Measurements from ENCODE around the gene ESPNL. TPM values are rescaled to one million over a fixed set of nuclear protein-coding genes. Genes with fewer than 3 reads are reported as not detected.
"Not testable (repeated sequence)": the region's sequence is repeated elsewhere in the genome, so short reads cannot be mapped to it uniquely, and the experiment has no call there.

The ESPNL gene
- total RNA-seq, 2 experiments from 2014 or later: 0.05 to 0.15 TPM

DNA sequence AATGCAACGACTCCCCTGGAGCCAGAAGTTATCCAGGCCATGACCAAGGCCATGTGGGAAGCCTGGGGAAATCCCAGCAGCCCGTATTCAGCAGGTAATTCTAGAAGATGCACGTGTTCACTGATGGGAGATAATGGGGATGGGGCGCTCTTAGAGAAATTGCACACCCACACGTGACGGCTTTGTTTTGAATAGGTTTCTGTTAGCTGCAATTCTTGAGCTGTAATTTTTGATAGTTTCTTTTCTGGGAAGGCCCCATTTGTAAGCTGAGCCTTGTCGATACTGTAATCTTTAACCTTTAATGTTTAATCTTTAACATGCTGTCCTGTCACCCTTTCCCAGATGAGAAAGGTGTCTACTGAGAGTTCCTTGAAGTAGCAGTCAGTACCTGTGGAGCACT lies 35.8 kb upstream of the ESPNL start:
- Mint-ChIP-seq H3K4me3 (no peak overlapping the region), H3K36me3 (ENCODE audit: low read depth) (peaks cover 52% of the 10 kb centered on the region), H3K27ac (no peak overlapping the region), H3K4me1 (ENCODE audit: low read depth) (peaks cover 77% of the 10 kb centered on the region), H3K9me3 (peaks cover 19% of the 10 kb centered on the region), H3K27me3 (ENCODE audit: low read depth) (no peaks in the 10 kb centered on the region)
- intact Hi-C loops (cut with micrococcal nuclease): loop anchor here (5.0 kb wide), 4 partner anchors 142 to 367 kb away; no protein-coding TSS in a partner anchor
- CTCF ChIA-PET: interaction anchor here (0.6 to 1.6 kb wide), 2 partner anchors 9 to 236 kb away, joined by 3 read pairs; no protein-coding TSS in a partner anchor
- DNase-seq: peak; percentile 15

DNA sequence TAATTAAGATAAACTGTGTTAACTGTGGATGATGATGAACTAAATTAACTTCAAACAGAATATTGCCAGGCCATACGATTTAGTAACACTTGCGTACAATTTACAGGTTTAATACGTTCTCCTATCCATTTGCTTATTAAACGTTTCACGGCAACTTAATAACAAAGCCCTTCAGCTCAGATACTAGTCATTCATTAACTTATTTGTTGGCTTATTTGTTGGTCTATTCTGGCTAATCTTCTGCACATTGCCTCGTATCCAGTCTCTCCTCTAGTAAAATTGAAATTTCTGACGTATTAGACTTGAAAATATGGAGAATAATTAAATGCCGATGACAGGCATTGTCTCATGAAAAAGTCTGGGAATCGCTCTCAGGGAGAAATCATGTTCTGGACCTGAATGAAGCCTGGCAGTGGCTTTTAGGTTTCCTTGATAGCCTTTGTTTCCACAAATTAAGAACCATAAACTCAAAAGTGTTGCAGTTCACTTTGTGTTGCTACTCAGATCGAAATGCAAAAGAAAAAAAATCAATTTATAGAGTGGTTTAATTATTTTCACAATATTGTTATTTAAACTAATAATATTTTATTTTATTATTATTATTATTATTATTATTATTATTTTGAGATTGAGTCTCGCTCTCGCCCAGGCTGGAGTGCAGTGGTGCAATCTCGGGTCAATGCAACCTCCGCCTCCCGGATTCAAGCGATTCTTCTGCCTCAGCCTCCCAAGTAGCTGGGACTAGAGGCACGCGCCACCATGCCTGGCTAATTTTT lies 34.9 kb upstream of the ESPNL start:
- Mint-ChIP-seq H3K36me3 (ENCODE audit: low read depth) (peaks cover 55% of the 10 kb centered on the region), H3K27ac (no peak overlapping the region), H3K27me3 (ENCODE audit: low read depth) (no peaks in the 10 kb centered on the region), H3K4me1 (ENCODE audit: low read depth) (peaks cover 76% of the 10 kb centered on the region), H3K9me3 (peaks cover 19% of the 10 kb centered on the region), H3K4me3 (no peak overlapping the region)
- no peak for DNase-seq
- intact Hi-C loops (cut with micrococcal nuclease): no loop called here
- CTCF ChIA-PET: no interaction called here

DNA sequence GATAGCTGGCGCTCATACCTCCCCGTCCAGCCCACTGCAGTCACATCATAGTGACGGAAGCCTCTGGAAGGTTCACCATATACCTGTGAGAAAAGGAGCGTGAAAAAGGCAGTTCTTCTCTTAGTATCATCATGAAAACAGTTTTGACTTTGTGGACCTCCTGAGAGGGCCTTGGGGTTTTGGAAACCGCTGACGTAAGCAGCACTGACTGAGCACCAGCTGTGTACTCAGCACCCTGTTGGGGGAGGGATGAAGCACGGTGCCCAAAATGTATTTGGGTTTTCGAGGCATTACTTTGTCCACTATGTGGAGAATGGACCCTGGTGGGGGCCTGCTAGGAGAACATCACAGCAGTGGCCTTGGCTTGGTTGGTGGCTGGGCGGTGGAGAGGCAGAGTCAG lies 33.9 kb upstream of the ESPNL start:
- no peak for DNase-seq
- Mint-ChIP-seq H3K27ac (peak overlapping the region; percentile 89), H3K36me3 (ENCODE audit: low read depth) (peaks cover 58% of the 10 kb centered on the region), H3K27me3 (ENCODE audit: low read depth) (no peaks in the 10 kb centered on the region), H3K4me3 (no peak overlapping the region), H3K9me3 (peaks cover 19% of the 10 kb centered on the region), H3K4me1 (ENCODE audit: low read depth) (peaks cover 76% of the 10 kb centered on the region)
- intact Hi-C loops (cut with micrococcal nuclease): loop anchor here (1.0 kb wide), 1 partner anchor 68 kb away; no protein-coding TSS in a partner anchor
- CTCF ChIA-PET: interaction anchor here (0.6 kb wide), 1 partner anchor 68 kb away, joined by 3 read pairs; no protein-coding TSS in a partner anchor

DNA sequence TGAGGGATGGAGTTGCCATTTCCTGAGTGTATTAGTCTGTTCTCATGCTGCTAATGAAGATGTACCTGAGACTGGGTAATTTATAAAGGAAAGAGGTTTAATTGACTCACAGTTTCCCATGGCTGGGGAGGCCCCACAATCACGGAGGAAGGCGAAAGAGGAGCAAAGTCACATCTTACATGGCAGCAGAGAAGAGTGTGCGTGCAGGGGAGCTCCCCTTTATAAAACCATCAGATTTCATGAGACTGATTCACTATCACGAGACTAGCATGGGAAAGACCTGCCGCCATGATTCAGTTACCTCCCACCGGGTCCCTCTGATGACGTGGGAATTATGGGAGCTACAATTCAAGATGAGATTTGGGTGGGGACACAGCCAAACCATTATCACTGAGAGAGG lies 33.4 kb upstream of the ESPNL start:
- H3K4me1 Mint-ChIP-seq (ENCODE audit: low read depth): peaks cover 72% of the 10 kb centered on the region
- peaks cover 19% of the 10 kb centered on the region for H3K9me3 Mint-ChIP-seq
- H3K27ac Mint-ChIP-seq: peak overlapping the region; percentile 89
- CTCF ChIA-PET: interaction anchor here (0.6 kb wide), 1 partner anchor 68 kb away, joined by 3 read pairs; no protein-coding TSS in a partner anchor
- H3K27me3 Mint-ChIP-seq (ENCODE audit: low read depth); H3K4me3 Mint-ChIP-seq: not testable (repeated sequence)
- DNase-seq: peak; percentile 85
- intact Hi-C loops (cut with micrococcal nuclease): loop anchor here (1.0 kb wide), 1 partner anchor 68 kb away; no protein-coding TSS in a partner anchor
- H3K36me3 Mint-ChIP-seq (ENCODE audit: low read depth): peaks cover 60% of the 10 kb centered on the region

DNA sequence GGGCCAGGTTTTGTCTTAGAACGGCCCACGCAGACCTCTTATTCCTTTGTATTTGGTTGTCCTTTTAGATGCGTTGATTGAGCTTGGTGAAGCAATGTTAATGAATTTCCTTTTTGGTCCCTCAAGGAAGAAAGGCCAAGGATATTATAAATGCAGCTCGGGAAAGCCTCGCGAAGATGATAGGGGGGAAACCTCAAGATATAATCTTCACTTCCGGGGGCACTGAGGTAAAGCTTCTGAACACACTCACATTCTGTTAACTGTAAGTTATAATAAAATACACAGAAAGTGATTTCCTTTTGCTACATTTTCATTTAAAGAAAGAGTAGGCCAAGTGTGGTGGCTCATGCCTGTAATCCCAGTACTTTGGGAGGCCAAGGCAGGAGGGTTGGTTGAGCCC lies 32.2 kb upstream of the ESPNL start:
- Mint-ChIP-seq H3K27me3 (ENCODE audit: low read depth) (no peaks in the 10 kb centered on the region), H3K27ac (peak overlapping the region; percentile 61), H3K9me3 (peaks cover 25% of the 10 kb centered on the region), H3K36me3 (ENCODE audit: low read depth) (peaks cover 71% of the 10 kb centered on the region), H3K4me3 (no peak overlapping the region), H3K4me1 (ENCODE audit: low read depth) (peaks cover 65% of the 10 kb centered on the region)
- no peak for DNase-seq
- CTCF ChIA-PET: interaction anchor here (0.6 to 0.9 kb wide), 3 partner anchors 8 to 179 kb away, joined by 3 to 4 read pairs (median 3); no protein-coding TSS in a partner anchor
- intact Hi-C loops (cut with micrococcal nuclease): no loop called here

DNA sequence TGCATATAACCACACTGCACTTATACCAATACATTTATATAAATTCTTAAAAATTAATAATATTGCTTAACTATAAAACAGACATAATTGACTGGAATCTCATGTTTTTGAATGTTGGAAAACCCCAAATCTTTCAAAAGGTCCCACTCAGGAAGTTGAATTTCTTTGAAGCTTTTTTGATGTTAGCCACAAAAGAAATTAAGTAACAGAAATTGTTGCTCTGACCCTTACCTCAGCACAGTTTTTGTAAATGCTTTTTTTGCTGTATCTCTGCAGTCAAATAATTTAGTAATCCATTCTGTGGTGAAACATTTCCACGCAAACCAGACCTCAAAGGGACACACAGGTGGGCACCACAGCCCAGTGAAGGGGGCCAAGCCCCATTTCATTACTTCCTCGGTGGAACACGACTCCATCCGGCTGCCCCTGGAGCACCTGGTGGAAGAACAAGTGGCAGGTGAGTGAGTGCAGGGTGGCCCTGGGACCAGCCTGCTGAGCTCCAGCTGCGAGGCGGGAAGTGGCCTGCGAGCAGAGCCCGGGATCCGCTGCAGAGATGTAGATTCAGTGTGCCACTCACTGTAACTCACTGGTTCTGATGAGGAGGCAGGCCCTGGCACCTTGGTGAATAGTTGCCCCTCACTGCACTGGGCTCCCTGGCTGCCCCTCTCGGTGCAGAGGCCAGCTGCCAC lies 31.0 kb upstream of the ESPNL start:
- H3K27ac Mint-ChIP-seq: peak overlapping the region; percentile 78
- H3K27me3 Mint-ChIP-seq (ENCODE audit: low read depth): no peaks in the 10 kb centered on the region
- peak overlapping the region; percentile 15 for H3K4me3 Mint-ChIP-seq
- H3K4me1 Mint-ChIP-seq (ENCODE audit: low read depth): peaks cover 52% of the 10 kb centered on the region
- peak; percentile 14 for DNase-seq
- CTCF ChIA-PET: interaction anchor here (0.7 to 0.9 kb wide), 2 partner anchors 91 to 180 kb away, joined by 3 read pairs; no protein-coding TSS in a partner anchor
- H3K36me3 Mint-ChIP-seq (ENCODE audit: low read depth): peaks cover 76% of the 10 kb centered on the region
- intact Hi-C loops (cut with micrococcal nuclease): no loop called here
- H3K9me3 Mint-ChIP-seq: peaks cover 26% of the 10 kb centered on the region

DNA sequence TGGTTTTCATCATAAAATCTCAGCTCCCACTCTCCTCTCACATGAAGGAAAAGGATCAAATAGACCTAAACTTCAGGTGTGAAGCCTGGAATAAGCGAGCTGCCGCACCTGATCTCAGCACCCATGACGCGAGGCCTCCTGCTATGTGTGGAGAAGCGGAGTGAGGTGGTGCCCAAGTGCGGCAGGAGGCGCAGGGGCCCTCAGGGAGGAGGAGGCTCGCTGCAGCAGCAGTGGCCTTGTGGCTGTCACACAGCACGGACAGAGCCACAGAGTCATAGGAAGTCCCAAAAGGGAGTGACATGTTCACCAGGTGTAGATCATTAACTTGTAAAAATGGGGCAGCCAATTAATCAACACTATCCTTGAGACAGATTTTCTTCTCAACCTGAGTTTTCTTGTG lies 30.3 kb upstream of the ESPNL start:
- peaks cover 76% of the 10 kb centered on the region for H3K36me3 Mint-ChIP-seq (ENCODE audit: low read depth)
- CTCF ChIA-PET: no interaction called here
- no peak for DNase-seq
- no peak overlapping the region for H3K4me3 Mint-ChIP-seq
- no peaks in the 10 kb centered on the region for H3K27me3 Mint-ChIP-seq (ENCODE audit: low read depth)
- intact Hi-C loops (cut with micrococcal nuclease): no loop called here
- H3K9me3 Mint-ChIP-seq: peaks cover 26% of the 10 kb centered on the region
- no peak overlapping the region for H3K27ac Mint-ChIP-seq
- peaks cover 47% of the 10 kb centered on the region for H3K4me1 Mint-ChIP-seq (ENCODE audit: low read depth)

DNA sequence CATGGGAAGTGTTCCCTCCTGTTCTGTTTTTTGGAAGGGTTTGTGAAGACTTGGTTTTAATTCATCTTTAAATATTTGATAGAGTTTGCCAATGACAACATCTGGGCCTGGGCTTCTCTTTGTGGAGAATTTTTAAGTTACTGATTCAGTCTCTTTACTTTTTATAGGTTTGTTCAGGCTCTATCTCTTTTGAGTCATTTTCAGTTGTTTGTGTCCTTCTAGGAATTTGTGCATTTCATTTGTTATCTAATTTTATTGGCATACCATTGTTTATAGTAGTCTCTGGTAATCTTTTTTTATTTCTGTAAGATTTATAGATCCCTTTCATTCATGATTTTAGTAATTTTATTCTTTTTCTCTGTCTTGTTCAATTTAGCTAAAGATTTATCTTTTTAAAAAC lies 24.7 kb upstream of the ESPNL start:
- DNase-seq: no peak
- intact Hi-C loops (cut with micrococcal nuclease): no loop called here
- CTCF ChIA-PET: no interaction called here
- peaks cover 60% of the 10 kb centered on the region for H3K36me3 Mint-ChIP-seq (ENCODE audit: low read depth)
- H3K4me1 Mint-ChIP-seq (ENCODE audit: low read depth): peaks cover 9% of the 10 kb centered on the region
- no peak overlapping the region for H3K27ac Mint-ChIP-seq
- H3K4me3 Mint-ChIP-seq: no peak overlapping the region
- H3K9me3 Mint-ChIP-seq: peaks cover 7% of the 10 kb centered on the region
- no peaks in the 10 kb centered on the region for H3K27me3 Mint-ChIP-seq (ENCODE audit: low read depth)

DNA sequence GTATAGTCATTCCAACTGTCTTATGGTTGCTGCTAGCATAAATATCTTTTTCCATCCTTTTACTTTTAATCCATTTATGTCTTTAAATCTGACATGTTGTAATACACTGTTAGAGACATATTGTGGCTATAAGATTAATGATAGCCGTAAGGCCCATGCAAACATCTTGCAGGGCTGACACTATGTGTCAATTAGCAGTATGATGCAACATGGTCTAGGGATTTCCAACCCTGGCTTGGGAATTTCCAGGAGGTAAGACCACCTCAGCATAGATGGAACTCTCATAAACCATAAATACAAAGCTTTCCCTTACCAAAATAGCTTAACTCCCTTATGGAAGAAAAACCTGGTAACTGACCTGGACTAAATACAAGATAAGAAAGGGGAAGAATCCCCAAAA lies 22.8 kb upstream of the ESPNL start:
- Mint-ChIP-seq H3K4me1 (ENCODE audit: low read depth) (peaks cover 9% of the 10 kb centered on the region), H3K9me3 (peaks cover 5% of the 10 kb centered on the region), H3K27me3 (ENCODE audit: low read depth) (no peaks in the 10 kb centered on the region), H3K36me3 (ENCODE audit: low read depth) (peaks cover 65% of the 10 kb centered on the region), H3K4me3 (no peak overlapping the region), H3K27ac (no peak overlapping the region)
- no peak for DNase-seq
- intact Hi-C loops (cut with micrococcal nuclease): no loop called here
- CTCF ChIA-PET: interaction anchor here (0.7 kb wide), 1 partner anchor 110 kb away, joined by 4 read pairs; no protein-coding TSS in a partner anchor

DNA sequence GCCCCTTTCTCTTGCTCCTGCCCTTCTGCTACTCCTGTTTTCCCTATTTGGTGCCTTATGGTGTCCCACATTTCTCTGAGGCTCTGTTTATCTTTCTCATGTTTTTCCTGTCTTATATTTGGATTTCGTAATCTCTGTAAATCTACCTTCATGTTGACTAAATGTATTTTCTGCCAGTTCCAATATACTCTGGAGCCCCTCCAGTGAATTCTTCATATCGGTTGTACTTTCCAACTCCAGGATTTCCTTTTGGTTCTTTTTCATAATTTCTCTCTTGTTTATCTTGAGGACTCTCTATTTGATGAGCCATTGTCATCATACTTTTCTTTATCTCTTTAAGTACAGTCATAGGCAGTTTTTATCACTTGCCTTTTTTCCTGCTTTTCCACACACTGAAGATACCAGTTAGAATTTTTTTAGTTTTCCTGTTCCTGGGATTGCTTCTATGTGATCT lies 20.2 kb upstream of the ESPNL start:
- Mint-ChIP-seq H3K4me3 (no peak overlapping the region), H3K36me3 (ENCODE audit: low read depth) (peaks cover 63% of the 10 kb centered on the region), H3K4me1 (ENCODE audit: low read depth) (peaks cover 7% of the 10 kb centered on the region), H3K27ac (no peak overlapping the region), H3K9me3 (no peaks in the 10 kb centered on the region), H3K27me3 (ENCODE audit: low read depth) (no peaks in the 10 kb centered on the region)
- intact Hi-C loops (cut with micrococcal nuclease): no loop called here
- DNase-seq: no peak
- CTCF ChIA-PET: no interaction called here

DNA sequence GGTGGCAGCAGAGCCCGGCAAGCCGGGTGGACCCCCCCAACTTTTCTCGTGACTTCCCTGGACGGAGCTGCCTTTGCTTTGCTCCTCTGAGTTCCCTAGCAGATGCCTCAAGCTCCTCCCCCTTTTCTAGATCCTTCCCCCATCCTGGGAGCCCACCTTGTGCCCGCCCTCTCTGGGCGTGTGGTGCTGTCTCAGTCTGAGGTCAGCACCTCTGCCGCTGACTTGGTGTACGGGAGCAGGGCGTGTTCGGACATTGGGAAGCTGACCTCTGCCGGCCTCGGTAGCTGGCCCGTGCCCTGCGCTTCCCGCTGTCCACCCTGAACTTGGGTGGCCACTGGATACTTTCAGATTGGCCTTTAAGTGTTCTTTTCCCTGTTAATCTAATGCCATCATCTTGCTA lies 19.6 kb upstream of the ESPNL start:
- intact Hi-C loops (cut with micrococcal nuclease): no loop called here
- H3K27ac Mint-ChIP-seq: no peak overlapping the region
- no peak for DNase-seq
- H3K4me1 Mint-ChIP-seq (ENCODE audit: low read depth): peaks cover 4% of the 10 kb centered on the region
- H3K9me3 Mint-ChIP-seq: no peaks in the 10 kb centered on the region
- no peak overlapping the region for H3K4me3 Mint-ChIP-seq
- H3K27me3 Mint-ChIP-seq (ENCODE audit: low read depth): no peaks in the 10 kb centered on the region
- CTCF ChIA-PET: no interaction called here
- H3K36me3 Mint-ChIP-seq (ENCODE audit: low read depth): peaks cover 63% of the 10 kb centered on the region

DNA sequence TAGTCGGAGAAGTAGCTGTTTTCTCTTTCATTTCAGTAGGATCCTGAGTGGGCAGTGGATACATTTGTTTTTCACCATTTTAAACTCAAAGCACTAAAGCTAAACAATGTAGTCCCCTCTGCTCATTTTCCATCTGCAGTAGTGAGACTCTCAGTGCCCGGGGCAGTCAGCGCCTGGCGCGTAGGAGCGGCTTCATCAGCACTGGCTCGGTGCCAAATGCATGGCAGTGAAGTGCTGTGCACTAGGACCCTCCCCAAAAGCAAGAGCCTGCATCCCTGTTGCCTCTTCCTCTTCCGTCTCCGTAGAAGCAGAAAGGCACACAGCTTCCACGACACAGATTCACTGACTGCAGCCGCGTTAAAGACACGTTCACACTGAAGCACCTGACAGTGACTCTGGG lies 19.0 kb upstream of the ESPNL start:
- intact Hi-C loops (cut with micrococcal nuclease): no loop called here
- no peak overlapping the region for H3K4me3 Mint-ChIP-seq
- CTCF ChIA-PET: interaction anchor here (0.6 kb wide), 1 partner anchor 500 kb away, joined by 3 read pairs; no protein-coding TSS in a partner anchor
- DNase-seq: no peak
- H3K27ac Mint-ChIP-seq: no peak overlapping the region
- no peaks in the 10 kb centered on the region for H3K9me3 Mint-ChIP-seq
- H3K27me3 Mint-ChIP-seq (ENCODE audit: low read depth): no peaks in the 10 kb centered on the region
- peaks cover 63% of the 10 kb centered on the region for H3K36me3 Mint-ChIP-seq (ENCODE audit: low read depth)
- H3K4me1 Mint-ChIP-seq (ENCODE audit: low read depth): peaks cover 4% of the 10 kb centered on the region
